Measurements from ENCODE around the gene NBAS. TPM values are rescaled to one million over a fixed set of nuclear protein-coding genes. Genes with fewer than 3 reads are reported as not detected.

Gene NBAS
- total and polyA plus RNA-seq, 5 experiments from 2014 or later = 19.0 to 35.0 (median 20.6) TPM

DNA sequence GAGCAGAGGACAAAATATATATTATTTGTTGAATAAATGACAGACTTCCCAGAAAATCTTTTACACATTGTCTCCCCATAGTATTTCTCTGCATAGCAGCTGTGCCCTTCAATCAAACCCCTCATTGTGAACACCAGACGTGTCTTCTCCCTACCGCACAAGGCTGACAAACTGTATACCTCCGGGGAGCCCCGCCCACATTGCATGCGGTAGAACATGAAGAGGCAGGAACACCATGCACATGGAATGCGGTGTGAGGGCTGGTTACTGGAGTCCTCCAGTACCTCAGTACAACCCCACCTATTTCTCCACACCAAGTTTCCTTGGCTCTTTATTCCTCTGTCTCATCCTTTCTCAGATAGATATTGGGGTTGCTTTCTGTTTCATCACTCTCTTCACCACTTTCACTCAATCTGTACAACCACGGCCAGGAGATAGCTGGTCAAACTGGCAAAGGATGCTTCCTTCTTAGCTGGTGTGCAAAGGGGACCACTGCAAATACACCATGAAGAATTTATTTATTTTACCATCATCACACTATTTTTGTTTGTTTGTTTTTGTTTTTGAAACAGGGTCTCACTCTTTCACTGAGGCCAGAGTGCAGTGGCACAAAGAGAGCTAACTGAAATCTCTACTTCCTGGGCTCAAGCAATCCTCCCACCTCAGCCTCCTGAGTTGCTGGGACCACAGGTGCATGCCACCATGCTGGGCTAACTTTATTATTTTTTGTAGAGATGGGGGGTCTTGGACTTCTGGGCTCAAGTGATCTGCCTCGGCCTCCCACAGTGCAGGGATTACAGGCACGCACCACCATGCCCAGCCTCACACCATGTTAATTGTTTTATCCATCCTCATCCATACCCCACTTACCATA is 2.3 kb upstream of the NBAS start:
- H3K4me3 Mint-ChIP-seq = peak overlapping the region in 5 of 10 donors; percentile 20 to 99 (median 59)
- peaks cover 19 to 43% (median 30%) of the 10 kb centered on the region in 4 donors for H3K4me1 Mint-ChIP-seq
- ATAC-seq (no peak), DNase-seq (no peak)
- H3K27me3 Mint-ChIP-seq = peaks cover 0 to 12% (median 0%) of the 10 kb centered on the region in 5 donors
- peak overlapping the region in 6 of 10 donors; percentile 22 to 94 (median 57) for H3K27ac Mint-ChIP-seq
- H3K9me3 Mint-ChIP-seq = no peaks in the 10 kb centered on the region
- POLR2A ChIA-PET = no interaction called here
- H3K36me3 Mint-ChIP-seq = no peaks in the 10 kb centered on the region

DNA sequence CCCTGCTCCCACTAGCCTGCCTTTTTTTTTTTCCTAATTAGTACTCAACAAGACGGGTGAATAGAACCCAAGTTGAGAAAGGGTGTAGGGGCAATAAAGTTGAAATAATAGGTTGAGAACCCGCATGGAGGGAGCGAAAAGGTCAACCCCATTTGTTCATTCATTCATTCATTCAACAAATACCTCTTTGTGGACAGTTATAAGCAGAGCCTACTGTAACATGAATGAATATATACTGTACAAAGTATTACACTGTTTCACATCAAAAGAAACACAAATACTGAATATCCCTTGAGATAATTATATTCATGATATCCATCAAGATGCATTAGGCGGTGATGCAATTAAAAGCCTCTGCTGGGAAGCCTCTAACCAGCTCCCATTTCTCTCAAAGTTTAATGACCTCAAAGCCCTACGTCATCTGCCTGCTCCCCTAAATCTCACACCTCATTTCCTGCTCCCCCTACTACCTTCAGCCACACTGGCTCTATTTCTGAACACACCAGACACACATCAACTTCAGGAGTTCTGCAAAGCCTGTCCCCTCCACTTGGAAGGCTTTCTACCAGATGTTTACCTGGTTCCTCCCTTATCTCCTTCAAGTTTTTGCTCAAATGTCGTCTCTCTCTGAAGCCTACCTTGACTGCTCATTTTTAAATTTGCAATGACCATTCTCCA is 1.4 kb upstream of the NBAS start:
- no peak for DNase-seq
- Mint-ChIP-seq H3K4me1 (peaks cover 21 to 49% (median 36%) of the 10 kb centered on the region in 4 donors), H3K27me3 (peaks cover 0 to 11% (median 0%) of the 10 kb centered on the region in 5 donors), H3K27ac (peak overlapping the region; percentile 91 to 100 (median 99)), H3K9me3 (no peaks in the 10 kb centered on the region), H3K4me3 (peak overlapping the region; percentile 86 to 100 (median 99)), H3K36me3 (no peaks in the 10 kb centered on the region)
- POLR2A ChIA-PET = interaction anchor here (1.2 to 1.9 kb wide), 4 partner anchors 25 to 421 kb away, joined by 4 to 13 read pairs (median 7); partner anchors contain the start of gene DDX1
- no peak for ATAC-seq

DNA sequence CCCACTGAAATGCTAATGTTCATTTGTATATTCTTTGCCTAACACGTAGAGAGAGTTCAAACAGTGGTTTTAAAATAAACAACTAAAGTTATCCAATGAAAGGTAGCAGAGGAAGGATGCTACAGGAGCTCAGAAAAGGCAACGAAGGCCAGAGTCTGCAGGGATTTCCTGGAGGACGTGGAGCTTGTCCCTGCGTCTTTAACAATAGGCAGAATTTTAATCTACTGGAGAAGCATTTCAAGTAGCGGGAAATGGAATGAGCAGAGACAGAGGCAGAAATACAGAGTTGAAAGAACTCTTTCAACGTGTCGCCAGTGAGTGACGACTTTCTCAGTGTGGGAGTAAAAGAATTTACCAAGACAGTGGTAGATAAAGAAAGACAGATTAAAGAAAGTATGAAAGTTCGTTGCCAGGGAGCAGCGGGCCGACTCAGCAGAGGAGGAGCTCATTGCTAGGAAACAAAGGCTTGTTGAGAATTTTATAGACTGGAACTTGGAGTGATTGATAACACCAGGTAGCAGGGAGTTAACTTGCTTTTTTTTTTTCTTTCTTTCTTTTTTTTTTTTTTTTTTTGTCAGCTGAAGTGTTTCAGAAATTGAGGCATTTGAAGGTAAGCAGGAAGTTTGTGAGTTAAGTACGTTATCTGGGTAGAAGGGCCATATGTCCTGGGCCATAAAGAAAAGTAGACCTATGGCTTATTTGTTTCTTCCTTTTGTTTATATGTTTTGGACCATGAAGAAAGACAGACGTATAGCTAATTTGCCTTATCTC is 625 bp upstream of the NBAS start:
- H3K4me1 Mint-ChIP-seq = peaks cover 21 to 49% (median 36%) of the 10 kb centered on the region in 4 donors
- ATAC-seq (peak; percentile 53 to 68), DNase-seq (peak in 7 of 10 donors; percentile 7 to 64 (median 47))
- H3K27me3 Mint-ChIP-seq = peaks cover 0 to 9% (median 0%) of the 10 kb centered on the region in 5 donors
- peak overlapping the region; percentile 91 to 100 (median 99) for H3K27ac Mint-ChIP-seq
- no peaks in the 10 kb centered on the region for H3K9me3 Mint-ChIP-seq
- peak overlapping the region; percentile 86 to 100 (median 99) for H3K4me3 Mint-ChIP-seq
- POLR2A ChIA-PET = interaction anchor here (1.0 to 1.9 kb wide), 7 partner anchors 14 to 420 kb away, joined by 3 to 13 read pairs (median 5); partner anchors contain the start of gene DDX1
- H3K36me3 Mint-ChIP-seq = no peaks in the 10 kb centered on the region

DNA sequence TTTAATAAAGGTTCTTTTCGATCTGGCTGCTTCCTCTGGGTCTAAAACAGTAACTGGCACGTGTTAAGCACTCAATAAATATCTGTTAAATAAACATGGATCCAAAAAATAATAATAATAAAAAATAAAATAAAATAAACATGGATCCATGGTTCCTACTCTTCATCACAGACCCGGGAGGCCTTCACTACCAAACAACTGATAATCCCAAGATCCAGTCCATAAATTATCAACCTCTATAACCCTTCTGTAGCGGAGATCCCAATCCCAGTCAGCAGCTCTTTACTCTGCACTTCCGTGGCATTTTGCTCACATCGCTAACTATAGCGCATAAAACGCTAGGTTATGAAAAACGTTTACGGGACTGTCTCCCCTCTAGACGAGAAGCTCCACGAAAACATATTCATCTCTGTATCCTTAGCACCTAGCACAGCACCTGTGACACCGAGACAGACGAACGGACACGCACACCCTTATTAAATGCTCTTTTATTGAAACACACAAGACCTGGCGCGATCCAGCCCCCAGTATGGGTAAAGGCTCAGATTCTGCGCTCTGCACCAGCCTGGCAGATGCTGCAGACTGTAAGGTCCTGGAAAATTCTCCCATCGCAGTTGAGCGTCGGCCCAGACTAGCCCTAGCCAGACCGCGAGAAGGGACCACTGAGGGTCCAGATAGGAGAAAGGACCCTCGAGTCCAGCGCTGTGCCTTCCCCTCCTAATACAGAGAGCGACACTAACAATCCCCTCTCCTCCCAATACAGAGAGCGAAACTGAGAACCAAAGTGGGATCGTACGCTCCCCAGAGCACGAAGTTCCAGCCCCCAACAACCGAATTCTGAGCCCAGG is 770 bp downstream of the NBAS start:
- no peaks in the 10 kb centered on the region for H3K9me3 Mint-ChIP-seq
- H3K4me3 Mint-ChIP-seq = peak overlapping the region; percentile 86 to 100 (median 99)
- peak overlapping the region; percentile 91 to 100 (median 99) for H3K27ac Mint-ChIP-seq
- POLR2A ChIA-PET = interaction anchor here (0.6 to 1.9 kb wide), 4 partner anchors 16 to 121 kb away, joined by 3 to 13 read pairs (median 5); partner anchors contain the start of gene DDX1
- peaks cover 0 to 6% (median 0%) of the 10 kb centered on the region in 5 donors for H3K27me3 Mint-ChIP-seq
- ATAC-seq (peak; percentile 36 to 41), DNase-seq (peak in 3 of 10 donors; percentile 5 to 19 (median 8))
- H3K4me1 Mint-ChIP-seq = peaks cover 21 to 49% (median 36%) of the 10 kb centered on the region in 4 donors
- H3K36me3 Mint-ChIP-seq = peaks cover 0 to 8% (median 0%) of the 10 kb centered on the region in 3 donors

DNA sequence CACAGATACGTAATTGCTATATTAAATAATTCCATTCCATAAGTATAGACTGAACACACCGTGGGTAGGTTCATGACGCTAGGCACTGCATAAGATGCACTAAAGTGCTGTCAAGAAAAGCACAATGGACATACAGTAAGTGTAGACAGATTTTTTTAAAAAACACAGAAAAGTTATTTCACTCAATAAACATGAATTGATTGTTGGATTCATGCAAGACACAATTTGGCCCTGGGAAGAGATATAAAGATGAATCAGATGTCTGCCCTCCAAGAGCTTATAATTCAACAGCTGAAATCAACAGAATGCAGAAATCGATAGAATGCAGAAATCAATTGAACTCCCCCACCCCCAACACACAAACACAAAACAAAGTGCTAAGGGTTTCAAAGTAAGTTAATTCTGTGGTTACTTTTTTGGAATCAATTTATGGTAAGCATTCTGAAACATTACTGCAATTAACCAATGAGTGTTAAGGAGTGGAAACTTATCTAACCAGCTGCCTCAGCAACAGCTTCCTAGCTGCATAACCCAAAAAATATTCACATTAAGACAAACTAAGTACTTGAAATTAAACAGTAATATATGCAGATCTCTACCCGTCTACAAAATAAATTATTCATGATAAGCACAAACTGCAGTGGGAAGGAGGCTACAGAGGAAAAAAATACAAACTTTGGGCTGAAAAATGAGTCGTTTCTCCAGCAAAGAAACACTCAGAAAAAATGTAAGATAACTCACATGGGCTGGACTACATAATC is 1.6 kb downstream of the NBAS start:
- POLR2A ChIA-PET = interaction anchor here (0.7 kb wide), 1 partner anchor 396 kb away, joined by 3 read pairs; no protein-coding TSS in a partner anchor
- Mint-ChIP-seq H3K27ac (peak overlapping the region in 4 of 10 donors; percentile 16 to 53 (median 36)), H3K9me3 (no peaks in the 10 kb centered on the region), H3K27me3 (no peaks in the 10 kb centered on the region), H3K4me3 (peak overlapping the region; percentile 41 to 100 (median 88)), H3K4me1 (peaks cover 21 to 49% (median 38%) of the 10 kb centered on the region in 4 donors), H3K36me3 (peaks cover 0 to 11% (median 2%) of the 10 kb centered on the region in 3 donors)
- ATAC-seq = no peak
- DNase-seq = no peak

DNA sequence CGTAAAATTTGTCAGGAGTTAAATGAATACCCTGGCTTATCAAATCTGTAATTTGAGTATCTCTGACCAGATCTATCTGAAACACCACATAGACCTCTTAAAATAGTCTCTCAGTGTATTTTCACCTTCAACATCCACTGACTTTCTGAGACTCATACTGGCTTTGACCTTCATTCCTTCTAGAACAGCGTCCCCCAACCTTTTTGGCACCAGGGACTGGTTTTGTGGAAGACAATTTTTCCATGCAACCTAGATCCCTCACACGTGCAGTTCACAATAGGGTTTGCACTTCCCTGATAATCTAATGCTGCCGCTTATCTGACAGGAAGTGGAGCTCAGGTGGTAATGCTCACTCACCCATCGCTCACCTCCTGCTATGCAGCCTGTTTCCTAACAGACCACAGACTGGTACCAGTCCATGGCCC is 3.2 kb downstream of the NBAS start:
- ATAC-seq (no peak), DNase-seq (no peak)
- H3K4me1 Mint-ChIP-seq = peaks cover 17 to 43% (median 37%) of the 10 kb centered on the region in 4 donors
- POLR2A ChIA-PET = no interaction called here
- H3K27me3 Mint-ChIP-seq = no peaks in the 10 kb centered on the region
- H3K27ac Mint-ChIP-seq = no peak overlapping the region
- H3K36me3 Mint-ChIP-seq = peaks cover 0 to 25% (median 2%) of the 10 kb centered on the region in 3 donors
- H3K4me3 Mint-ChIP-seq = no peak overlapping the region
- H3K9me3 Mint-ChIP-seq = no peaks in the 10 kb centered on the region

DNA sequence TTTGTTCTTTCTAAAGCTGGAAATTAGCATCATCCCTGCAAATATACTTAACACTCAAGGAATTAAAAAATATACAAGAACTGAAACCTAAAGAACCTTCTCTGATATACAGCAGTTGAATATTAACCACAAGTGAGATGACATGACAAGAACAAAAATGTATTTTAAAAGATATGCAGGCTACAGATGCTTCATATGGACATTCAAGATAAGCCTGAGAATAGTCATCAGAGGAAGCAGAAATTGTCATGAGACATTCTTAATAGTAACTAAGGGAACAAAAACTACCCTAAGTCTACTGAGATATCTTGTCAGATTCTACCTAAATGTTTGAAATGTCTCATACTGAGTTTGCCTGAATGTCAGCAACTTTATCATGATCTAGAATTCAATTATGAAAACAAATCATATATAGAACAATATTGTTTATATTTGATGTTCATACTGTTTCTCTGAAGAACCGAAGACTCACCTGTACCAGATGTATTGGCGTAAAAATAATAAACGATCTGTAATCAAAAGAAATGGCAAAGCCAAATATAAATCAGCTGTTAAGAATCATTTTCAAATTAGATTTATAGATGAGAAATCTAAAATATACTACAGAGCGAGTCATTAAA is 4.7 kb downstream of the NBAS start:
- Mint-ChIP-seq H3K4me3 (no peak overlapping the region), H3K4me1 (peaks cover 9 to 28% (median 25%) of the 10 kb centered on the region in 4 donors), H3K36me3 (peaks cover 0 to 37% (median 8%) of the 10 kb centered on the region in 3 donors), H3K9me3 (no peaks in the 10 kb centered on the region), H3K27ac (no peak overlapping the region), H3K27me3 (no peaks in the 10 kb centered on the region)
- POLR2A ChIA-PET = no interaction called here
- DNase-seq (no peak), ATAC-seq (no peak)

DNA sequence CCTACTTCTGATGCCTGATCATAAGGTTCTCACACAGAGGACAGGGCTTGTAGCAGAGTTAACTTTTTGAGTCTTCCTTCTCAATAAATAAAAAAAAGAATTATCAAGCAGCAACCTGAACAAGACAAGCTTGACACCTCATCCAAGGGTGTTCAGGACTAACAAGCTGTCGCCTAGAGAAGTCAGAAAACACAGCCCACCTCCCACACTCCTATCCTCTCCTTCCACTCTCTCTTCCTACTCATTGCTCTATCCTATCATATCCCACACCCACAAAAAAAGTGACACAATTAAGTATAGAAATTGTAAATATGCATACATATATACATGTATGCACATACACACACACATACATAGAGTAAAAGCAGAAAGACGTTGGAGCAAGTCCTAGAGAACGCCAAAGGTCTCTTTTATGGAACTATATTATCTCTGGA is 5.4 kb downstream of the NBAS start:
- Mint-ChIP-seq H3K9me3 (no peaks in the 10 kb centered on the region), H3K4me3 (no peak overlapping the region), H3K27ac (peak overlapping the region in 2 of 10 donors; percentile 4 to 45), H3K36me3 (peaks cover 0 to 40% (median 8%) of the 10 kb centered on the region in 3 donors), H3K4me1 (peaks cover 9 to 26% (median 24%) of the 10 kb centered on the region in 4 donors), H3K27me3 (no peaks in the 10 kb centered on the region)
- POLR2A ChIA-PET = interaction anchor here (0.7 kb wide), 1 partner anchor 15 kb away, joined by 4 read pairs; no protein-coding TSS in a partner anchor
- DNase-seq (no peak), ATAC-seq (no peak)

DNA sequence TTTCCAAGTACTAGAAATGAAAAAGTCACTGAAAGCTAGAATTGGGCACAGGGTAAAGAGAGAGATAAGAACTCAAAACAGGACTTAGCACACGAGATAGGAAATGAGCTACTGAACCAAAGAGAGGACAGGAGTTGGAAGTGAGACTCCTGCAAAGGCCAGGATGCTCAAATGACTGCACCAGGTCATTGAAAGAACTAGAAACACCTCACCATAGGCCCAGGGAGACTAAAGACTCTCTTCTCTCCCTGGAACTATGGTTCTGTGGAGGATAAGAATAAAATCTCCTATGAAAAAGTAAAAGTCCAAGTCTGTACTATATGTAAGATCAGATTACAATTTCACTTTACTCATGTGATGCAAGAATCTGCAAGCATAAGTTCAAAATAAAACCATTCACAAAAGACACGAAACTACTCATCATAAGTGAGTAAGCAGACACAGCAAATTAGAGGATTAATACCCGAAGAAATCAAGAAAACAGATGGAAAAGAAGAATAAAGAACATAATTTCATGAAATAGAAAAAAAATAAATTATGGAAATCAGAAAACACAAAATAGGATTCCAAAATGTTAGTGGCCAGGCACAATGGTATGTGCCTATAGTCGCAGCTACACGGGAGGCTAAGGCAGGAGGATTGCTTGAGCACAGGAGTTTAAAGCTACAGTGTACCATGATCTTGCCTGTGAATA is 6.5 kb downstream of the NBAS start:
- DNase-seq (no peak), ATAC-seq (no peak)
- POLR2A ChIA-PET = no interaction called here
- peak overlapping the region in 2 of 10 donors; percentile 4 to 58 for H3K27ac Mint-ChIP-seq
- H3K27me3 Mint-ChIP-seq = no peaks in the 10 kb centered on the region
- H3K36me3 Mint-ChIP-seq = peaks cover 0 to 47% (median 10%) of the 10 kb centered on the region in 3 donors
- no peak overlapping the region for H3K4me3 Mint-ChIP-seq
- H3K9me3 Mint-ChIP-seq = no peaks in the 10 kb centered on the region
- H3K4me1 Mint-ChIP-seq = peaks cover 2 to 17% (median 15%) of the 10 kb centered on the region in 4 donors

DNA sequence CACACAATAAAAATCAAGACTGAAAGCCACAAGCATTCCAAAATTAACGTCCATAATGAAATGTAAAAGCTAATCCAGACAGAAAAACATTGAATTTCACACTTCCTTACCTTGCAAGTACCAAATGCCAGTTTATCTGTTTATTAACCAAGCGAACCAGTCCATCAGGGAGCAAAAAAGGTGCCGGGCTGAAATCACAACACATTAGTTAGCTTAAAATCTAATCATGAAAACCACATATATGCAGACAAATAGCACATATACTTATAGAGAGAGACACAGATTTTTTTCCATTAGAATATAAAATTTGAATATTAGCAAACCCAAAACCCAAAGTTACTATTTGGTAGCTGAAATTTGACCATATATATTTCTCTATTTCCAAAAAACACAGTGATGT is 7.2 kb downstream of the NBAS start:
- no peaks in the 10 kb centered on the region for H3K9me3 Mint-ChIP-seq
- H3K27ac Mint-ChIP-seq = peak overlapping the region in 1 of 10 donors; percentile 4
- ATAC-seq (no peak), DNase-seq (no peak)
- no peak overlapping the region for H3K4me3 Mint-ChIP-seq
- H3K36me3 Mint-ChIP-seq = peaks cover 0 to 53% (median 15%) of the 10 kb centered on the region in 3 donors
- POLR2A ChIA-PET = no interaction called here
- peaks cover 4 to 10% (median 8%) of the 10 kb centered on the region in 4 donors for H3K4me1 Mint-ChIP-seq
- H3K27me3 Mint-ChIP-seq = no peaks in the 10 kb centered on the region
